ENCODE measurements around the gene TNF.
"Not testable (repeated sequence)": the region's sequence is repeated elsewhere in the genome, so short reads cannot be mapped to it uniquely, and the experiment has no call there.

The TNF gene

DNA sequence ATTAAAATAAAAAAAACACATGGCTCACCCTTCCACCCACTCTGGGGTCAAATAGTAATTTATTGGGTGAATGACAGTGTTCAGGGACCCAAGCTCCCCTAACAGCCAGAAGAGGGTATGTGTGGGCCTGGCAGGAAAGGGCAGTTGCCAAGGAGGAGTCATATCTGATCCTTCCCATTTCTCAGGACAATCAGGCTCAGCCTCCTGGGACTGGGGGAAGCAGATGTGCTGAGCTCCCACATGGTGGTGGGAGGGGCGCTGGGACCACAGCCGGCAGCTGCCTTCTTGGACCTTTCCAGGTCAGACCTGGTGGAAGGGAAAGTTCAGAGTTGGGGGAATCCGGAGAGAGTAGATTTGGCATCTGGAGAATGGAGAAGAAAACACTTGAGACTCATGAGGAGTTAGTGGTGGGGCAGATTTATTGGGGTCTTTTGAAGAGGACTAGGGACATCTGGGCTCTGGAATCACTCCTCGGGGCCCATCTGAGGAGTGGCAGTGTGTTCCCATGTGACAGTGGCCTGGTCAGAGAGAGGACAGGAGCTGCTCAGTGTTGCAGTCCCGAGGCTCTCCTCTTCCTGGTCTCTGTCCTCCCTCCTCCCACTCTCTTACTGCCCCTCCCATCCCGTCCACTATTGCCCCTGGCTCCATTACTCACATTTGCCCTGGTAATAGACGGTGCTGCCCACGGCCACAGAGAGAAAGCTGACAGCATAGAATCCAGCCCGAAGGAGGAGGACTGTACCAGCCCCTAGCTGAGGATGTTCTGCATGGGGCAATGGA is 13.7 kb downstream of the TNF start:
- DNase-seq (ENCODE audit: low read depth): no peak

DNA sequence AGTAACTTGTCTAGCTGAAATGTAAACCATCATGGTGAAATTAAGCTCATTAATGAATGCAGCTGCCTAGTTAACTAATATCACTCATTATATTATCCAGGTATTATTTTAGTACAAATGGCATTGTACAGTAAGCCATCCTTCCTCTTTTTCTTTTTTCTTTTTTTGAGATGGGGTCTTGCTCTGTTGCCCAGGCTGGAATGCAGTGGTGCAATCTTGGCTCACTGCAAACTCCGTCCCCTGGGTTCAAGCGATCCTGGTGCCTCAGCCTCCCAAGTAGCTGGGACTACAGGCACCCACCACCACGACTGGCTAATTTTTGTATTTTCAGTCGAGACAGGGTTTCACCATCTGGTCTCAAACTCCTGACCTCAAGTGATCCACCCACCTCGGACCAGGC is 15.3 kb downstream of the TNF start:
- not testable (repeated sequence) for DNase-seq (ENCODE audit: low read depth)

DNA sequence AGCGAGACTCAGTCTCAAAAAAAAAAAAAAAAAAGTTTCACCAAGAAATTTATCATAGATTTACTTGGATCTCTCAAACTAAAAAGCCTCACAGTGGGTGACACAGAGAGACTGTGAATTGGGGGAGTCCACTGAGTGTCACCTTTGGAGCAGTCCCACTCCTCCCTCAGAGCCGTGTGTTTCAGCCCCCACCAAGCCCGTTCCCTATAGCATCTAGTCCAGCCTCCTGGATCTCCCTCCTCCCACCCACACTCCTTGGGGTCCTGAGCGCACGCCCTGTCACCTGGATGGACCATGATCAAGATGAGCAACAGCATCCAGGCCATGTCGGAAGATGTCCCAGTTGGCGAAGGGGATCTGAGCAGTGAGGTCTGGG is 17.0 kb downstream of the TNF start:
- no peak for DNase-seq (ENCODE audit: low read depth)

DNA sequence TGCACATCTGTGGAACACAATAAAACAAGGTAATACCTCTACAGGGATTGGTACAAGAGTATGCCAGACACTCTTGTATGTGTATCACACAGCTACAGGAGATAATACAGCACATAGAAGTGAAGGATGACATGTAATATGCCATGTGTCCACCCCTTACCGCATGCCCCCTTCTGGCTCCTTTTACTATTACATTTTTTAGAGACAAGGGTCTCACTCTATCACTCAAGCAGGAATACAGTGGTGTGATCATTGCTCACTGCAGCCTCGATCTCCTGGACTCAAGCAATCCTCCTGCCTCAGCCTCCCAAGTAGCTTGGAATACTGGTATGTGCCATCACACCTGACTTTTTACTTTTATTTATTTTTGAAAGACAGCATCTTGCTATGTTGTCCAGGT is 21.6 kb downstream of the TNF start:
- DNase-seq (ENCODE audit: low read depth): peak; percentile 71

DNA sequence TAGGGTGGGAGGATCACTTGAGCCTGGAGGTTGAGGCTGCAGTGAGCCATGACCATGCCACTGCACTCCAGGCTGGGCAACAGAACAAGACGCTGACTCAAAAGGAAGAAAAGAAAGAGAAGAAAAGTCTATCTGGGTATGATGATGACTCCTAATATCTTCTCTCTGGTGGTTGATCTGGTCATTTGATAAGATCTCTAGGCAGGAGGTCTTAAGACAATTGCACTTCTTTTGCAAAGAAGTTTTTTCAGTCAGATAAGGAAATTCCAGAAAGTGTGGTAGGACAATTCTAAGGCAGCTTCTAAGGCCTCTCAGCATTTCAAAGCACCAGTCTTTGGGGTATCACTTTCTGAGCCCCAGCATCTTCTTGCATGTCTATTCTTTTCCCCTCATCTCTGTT is 32.0 kb downstream of the TNF start:
- no peak for DNase-seq (ENCODE audit: low read depth)

DNA sequence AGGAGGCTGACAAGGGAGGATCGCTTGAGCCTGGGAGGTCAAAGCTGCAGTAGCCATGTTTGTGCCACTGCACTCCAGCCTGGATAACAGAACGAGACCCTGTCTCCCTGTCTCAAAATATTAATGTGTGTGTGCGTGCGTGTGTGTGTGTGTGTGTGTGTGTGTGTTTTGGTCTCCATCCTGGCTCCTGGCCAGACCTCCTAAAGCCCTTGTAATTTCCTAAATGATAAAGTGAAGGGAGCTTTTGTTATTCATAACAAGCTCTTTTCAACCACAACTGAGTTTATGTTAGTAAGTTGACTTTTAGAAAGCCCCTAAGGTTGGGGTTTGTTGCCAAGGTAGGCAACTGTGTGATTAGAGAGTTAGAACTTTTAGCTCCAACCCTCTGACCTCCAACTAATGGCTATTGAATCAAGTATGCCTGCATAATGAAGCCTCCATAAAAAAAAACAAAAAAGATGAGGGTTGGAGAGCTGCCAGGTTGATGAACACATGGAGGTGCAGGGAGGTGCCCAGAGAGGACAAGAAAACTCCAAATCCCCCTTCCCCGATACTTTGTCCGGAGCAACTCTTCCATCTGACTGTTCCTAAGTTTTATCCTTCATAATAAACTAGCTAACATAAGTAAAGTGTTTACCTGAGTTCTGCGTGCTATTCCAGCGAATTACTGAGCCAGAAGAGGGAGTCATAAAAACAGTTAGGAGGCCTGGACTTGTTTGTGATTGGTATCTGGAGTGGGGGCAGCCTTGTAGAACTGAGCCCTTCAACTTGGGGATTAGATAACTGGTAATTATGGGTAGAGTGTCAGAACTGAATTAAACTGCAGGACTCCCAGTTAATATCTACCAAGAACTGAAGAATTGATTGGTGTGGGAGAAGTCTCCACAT is 34.4 kb downstream of the TNF start:
- DNase-seq (ENCODE audit: low read depth): no peak

DNA sequence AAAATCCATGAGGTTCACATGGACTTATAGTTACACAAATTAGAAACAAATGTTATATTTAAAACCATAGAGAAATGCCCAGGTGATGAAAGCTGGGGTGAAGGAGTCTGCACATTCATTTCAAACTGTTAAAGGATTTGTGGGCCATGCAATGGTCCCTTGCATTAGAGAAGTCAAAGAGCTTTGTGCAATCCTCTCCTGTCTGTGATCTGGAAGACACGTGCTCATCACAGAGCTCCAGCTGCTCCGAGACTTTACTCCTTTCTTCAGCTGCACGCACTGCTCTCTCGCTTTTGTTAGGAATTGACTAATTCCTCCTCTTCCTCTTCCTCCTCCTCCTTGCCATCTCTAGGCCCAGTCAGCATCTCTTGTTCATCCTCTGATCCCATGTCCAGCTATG is 35.6 kb downstream of the TNF start:
- no peak for DNase-seq (ENCODE audit: low read depth)

DNA sequence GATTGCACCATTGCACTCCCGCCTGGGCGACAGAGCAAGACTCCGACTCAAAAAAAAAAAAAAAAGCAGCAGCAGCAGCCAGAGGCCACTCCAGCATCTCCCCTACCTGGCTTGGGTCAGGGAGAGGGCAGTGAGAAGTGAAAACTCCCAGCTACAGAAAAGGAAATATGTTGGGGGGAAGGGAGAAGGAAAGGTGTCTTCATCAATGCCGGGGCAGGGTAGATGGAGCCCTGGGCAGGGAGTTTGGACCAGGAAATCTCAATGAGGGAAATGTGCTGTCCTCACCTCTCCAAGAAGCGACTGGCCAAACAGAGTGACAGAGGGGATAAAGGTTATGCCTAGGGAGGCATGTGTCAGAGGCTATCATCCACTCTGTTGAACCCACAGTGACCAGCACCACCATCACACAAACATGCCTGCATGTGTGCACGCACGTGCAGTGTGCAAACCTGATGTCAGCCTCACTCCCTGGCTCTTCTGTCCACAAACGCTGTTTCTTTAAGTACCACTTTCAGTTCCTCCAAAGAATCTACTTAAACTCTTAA is 38.8 kb downstream of the TNF start:
- DNase-seq (ENCODE audit: low read depth): no peak

DNA sequence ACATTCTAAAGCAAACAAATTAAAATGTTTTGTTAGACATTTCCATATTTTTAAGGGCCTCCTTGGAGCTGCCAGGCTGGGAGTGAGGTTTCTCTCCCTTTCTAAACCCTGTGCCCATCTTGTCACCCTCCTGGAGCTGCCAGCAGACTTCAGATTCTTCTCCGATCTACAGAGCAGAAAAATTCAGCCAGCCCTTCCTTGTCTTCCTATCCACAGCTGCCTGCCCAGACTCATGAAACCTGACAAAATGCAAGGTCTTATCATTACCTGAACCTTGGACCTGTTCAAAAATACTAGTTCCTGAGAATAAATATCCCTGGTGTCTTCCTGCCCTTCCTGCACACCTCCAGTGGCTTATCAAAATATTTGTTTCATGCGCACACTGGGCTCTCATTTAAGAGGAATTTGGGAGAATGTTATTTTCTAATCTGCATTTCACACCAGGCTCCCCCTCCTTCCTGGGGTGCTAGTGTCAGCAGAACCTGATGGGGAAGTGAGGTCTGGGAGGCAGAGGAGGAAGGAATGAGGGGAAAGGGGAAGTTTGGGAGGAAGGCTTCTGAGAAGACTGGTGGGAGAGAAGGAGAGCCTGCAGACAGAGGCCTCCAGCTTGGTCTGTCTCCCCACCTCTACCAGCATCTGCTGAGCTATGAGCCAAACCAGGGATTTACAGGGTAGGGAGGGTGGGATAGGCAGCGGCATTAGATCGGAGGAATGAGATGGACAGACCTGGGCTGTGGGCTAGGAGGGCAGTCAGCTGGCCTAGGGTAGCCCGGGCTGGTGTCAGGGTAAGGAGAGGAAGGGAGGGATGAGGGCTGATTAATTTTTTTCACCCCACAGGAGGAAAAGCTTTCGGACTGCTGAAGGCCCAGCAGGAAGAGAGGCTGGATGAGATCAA is 39.6 kb downstream of the TNF start, which contains the start of gene AIF1:
TSS of gene AIF1 (plus strand) at position 551 of the 895 bp plus-strand sequence. CDS start at position 647, 96 bp downstream.
- no peak for DNase-seq (ENCODE audit: low read depth)

DNA sequence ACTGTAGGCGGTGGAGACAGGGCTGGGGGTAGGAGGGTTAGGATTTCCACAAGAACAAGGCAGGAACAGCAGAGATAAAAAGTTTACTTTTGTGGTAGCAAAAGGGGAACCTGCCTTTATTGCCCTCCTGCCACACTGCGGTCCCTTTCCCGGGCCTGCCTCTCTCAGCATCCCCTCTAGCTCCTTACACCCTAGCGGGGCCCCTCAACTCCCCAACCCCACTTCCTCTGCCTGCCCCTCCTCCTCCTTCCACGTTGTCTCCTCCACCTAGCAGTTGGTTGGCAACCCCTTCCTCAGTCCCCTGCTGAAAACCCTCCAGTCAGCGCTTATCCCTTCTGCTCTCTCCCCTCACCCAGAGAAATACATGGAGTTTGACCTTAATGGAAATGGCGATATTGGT is 40.4 kb downstream of the TNF start:
- DNase-seq (ENCODE audit: low read depth): no peak

DNA sequence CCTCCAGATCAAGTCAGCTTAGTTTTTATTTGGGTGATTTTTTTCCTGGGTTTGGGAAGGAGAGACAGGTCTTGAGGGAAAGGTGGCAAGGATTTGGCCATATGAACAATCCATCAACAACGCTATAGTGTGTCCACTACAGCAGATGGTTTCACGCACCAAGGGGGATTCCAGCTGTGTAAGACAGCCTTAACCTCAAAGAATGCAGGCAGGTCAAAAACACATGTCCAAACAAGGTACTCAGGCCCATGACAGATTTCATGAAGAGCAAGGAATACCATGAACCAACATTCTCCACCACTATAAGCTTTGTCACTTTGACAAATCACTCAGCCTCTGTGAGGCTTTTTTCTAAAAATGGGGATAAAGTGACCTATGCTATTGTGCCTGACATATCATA is 41.6 kb downstream of the TNF start:
- no peak for DNase-seq (ENCODE audit: low read depth)

DNA sequence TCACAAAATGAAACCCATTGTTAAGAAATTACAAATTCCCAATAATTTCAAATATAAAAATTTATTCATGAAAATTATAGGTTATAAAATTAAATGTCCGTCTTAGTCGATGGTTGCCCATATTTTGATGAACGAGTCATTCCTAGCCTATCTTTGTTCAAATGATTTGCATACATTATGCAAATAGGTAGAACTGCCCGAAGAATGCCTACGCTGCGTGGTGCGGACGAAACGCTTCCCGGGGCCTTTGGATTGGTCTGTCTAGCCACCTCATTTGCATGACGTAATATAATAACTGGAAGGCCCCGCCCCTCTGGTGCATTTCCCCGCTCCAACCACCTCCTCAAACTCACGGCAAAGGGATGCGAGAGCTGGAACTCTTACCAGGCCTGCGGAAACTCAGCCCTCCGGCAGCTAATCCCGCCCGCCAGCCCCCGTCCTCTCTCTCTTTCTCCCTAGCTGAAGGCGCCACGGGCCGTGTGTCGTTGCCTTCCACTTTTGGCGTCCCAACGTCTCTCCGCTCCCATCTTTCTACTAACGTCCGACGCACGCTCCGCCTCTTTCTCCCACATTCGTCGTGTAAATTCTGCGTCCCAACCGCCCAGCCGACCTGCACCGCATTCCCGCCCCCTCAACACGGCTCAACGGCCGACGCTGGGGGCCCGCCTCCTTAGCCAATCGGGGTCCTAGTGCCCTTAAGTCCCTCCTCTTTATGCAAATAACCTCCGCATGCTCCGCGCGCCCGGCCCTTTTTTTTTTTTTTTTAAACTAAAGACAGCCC is 44.6 kb downstream of the TNF start:
- DNase-seq (ENCODE audit: low read depth): peak; percentile 100

DNA sequence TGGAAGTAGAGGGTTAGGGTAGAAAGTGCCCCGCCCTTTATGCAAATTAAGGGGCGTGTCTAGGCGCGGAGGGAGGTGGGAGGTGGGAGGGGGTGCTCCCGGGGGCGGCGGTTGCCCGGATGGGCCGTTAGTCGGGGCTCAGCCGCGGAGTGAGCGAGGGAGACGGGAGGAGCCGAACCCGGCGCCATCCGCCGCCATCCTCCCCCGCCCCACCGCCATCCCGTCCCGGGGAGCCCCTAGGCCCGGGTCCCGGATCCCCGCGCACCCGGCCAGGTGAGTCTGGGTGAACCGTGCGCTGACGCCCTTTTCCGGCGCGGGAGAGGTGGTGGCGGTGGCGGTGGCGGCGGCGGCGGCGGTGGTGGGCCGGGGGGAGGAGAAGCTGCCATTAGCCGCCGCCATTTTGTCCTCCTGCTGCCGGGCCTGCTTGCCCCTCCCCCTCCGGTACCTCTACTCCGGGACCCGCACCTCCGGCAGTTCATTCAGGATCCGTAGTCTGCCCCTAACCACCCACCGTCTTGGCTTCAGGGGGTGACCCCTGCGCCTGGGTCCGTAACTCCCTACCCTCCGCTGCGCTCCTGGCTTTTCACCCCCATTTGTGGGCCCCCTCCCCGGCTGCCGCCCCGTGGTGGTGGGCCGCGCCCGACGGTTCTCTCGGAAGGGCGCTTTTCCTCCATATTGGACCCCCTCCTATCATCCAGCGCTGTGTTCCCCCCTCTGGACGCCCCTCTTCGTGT is 45.4 kb downstream of the TNF start, which contains the start of gene PRRC2A:
TSS of gene PRRC2A (plus strand) at position 130 of the 734 bp plus-strand sequence. CDS start 2,075 bp downstream, outside the sequence.
- DNase-seq (ENCODE audit: low read depth): peak; percentile 87

DNA sequence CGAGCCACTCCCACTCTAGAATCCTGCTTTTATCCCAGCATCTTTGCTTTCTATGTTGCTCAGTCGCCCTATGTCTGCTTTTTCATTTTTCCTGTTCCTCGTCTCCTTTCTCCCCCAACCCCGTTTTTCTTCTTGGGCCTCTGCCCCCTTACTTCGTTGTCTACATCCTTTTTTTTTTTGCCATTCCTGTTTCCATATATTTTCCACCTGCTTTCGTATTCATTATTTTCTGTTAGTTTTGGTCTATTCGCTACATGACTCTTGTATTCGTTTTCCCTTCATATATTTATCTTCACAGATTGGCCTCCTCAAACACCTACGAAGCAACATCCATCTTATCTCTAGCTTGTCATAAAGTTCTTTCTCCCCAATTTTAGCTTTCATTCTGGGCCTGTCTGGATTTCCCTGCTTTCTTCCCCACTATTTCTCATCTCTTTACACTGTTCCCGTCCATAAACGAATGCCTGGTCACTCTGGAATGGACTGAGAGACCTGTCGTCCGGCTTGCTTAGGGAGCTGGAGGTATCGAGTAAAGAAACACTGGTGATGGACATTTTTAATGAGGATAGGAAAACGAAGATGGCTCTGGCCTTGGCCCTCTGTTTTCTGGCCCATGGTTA is 46.1 kb downstream of the TNF start:
- no peak for DNase-seq (ENCODE audit: low read depth)

DNA sequence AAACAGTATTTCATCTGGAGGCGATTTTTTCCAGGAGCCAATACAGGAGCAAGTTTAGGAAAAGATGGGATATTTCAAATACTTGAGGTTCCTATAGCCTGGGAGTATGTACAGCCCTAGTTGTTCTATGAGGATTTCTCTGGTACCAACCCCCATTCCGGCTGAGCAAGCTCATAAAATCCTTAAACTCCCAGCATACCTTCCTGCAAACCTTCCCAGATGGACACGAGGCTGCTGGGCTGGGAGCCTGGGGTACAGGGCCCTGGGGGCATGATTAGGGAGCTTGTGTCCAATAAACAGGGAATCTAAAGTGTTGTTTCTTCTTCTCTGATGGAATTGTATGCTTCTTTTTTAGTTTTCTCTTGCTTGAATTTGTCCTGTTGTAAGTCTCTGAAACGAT is 46.6 kb downstream of the TNF start:
- no peak for DNase-seq (ENCODE audit: low read depth)

DNA sequence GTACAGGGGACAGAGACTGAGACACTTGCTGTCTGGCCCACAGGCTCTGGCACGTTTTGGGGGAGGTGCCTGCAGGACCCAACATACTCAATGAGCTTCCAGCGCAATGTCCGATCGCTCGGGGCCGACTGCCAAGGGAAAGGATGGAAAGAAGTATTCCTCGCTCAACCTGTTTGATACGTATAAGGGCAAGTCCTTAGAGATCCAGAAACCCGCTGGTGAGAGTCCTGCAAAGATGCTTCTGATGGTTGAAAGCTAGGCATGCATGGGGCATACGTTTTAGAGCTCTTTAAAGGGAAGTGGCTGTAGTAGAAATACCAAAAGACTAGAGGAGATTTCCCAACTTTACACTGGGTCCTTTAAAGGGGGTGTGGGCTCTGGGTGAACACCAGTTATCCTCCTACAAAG is 47.3 kb downstream of the TNF start:
- DNase-seq (ENCODE audit: low read depth): no peak

DNA sequence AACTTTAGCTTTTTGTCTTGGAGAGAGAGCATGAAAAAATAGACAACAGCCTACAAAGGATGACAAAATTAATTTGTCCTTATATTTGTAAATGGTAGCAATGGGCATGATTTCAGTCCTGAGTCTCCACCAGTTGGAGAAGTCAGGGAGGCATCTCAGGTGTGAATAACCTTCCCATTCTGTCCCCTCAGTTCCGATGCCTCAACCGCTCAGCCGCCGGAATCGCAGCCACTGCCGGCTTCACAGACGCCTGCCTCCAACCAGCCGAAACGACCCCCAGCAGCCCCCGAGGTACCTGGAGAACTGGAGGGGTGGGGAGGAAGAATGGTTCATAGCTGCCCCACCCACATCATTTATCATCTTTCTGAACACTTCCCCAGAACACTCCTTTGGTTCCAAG is 48.7 kb downstream of the TNF start:
- no peak for DNase-seq (ENCODE audit: low read depth)

DNA sequence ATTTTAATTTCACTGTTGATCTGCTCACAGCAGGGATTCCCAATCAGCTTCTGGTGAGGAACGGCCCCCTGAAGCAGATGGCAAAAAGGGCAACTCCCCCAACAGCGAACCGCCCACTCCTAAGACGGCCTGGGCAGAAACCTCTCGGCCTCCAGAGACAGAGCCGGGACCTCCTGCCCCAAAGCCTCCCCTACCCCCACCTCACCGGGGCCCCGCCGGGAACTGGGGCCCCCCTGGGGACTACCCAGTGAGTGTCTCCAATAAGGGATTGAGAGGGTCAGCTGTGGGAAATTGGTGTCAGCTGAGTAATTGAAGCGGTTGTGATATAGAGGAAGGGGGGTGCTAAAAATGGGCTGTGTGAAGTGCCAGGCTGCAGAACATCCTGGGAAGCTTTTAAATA is 51.6 kb downstream of the TNF start:
- no peak for DNase-seq (ENCODE audit: low read depth)

DNA sequence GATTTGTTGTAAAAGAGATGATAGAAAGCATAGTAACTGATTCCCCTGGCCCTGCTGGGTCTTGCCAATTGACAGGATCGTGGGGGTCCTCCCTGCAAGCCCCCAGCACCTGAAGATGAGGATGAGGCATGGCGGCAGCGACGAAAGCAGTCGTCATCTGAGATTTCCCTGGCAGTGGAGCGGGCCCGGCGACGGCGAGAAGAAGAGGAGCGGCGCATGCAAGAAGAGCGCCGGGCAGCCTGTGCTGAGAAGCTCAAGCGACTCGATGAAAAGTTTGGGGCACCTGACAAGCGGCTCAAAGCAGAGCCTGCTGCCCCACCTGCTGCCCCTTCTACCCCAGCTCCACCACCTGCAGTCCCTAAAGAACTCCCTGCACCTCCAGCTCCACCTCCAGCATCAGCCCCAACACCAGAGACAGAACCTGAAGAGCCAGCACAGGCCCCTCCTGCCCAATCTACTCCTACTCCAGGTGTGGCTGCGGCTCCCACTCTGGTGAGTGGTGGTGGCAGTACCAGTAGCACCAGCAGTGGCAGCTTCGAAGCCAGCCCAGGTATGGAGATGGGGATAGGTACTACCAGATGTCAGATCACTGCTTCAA is 52.4 kb downstream of the TNF start:
- DNase-seq (ENCODE audit: low read depth): no peak
